Measurements from ENCODE around the gene KRTAP19-3. TPM values are rescaled to one million over a fixed set of nuclear protein-coding genes. Genes with fewer than 3 reads are reported as not detected.

The KRTAP19-3 gene
- not detected in 2 replicates for total RNA-seq (ENCODE audit: low replicate concordance)

DNA sequence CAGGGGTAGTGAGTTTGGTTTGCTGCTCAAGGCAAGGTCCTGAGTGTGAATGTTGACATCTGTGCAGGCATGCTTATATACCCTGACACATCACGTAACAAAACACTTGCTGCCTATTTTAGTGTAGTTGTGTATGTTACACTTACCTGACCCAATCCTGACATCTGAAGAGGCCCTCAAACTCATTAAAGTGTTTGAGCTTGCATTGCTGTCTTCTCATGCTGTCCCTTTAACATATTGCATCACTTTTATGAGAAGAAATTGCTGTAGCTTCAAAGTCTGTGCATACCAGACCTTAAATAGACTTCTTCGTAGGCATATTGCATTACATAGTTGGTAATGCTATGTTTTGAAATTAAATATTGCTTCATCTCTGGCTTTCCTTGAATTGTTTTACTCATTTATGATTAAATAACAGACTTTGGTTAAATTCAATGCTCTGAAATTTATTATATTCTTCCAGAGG lies at the start of gene KRTAP19-3:
TSS of gene KRTAP19-3 (minus strand) at position 51 of the 466 bp plus-strand sequence. CDS start 56 bp downstream, outside the sequence.
- no peaks in the 10 kb centered on the region for H3K27me3 Mint-ChIP-seq (ENCODE audit: insufficient read depth, low read depth)
- no peak for TF ChIP-seq EZH2 (IDR thresholded peaks at IDR 0.05)
- no peak for TF ChIP-seq CTCF (IDR thresholded peaks at IDR 0.05)
- no peak for TF ChIP-seq EZH2phosphoT487 (IDR thresholded peaks at IDR 0.05)
- no peak within 1 kb of the TSS for H3K27ac Mint-ChIP-seq
- H3K4me2 ChIP-seq: no peak within 1 kb of the TSS
- no peak for DNase-seq (ENCODE audit: low spot score)
- H3K4me3 Mint-ChIP-seq: no peak within 1 kb of the TSS
- H3K36me3 Mint-ChIP-seq: peaks cover 2% of the 10 kb centered on the region
- peaks cover 5% of the 10 kb centered on the region for H3K9me3 Mint-ChIP-seq
- no peaks in the 10 kb centered on the region for H3K36me3 ChIP-seq
- H3K27ac ChIP-seq: no peak within 1 kb of the TSS
- H3K27me3 ChIP-seq: no peaks in the 10 kb centered on the region
- H3K4me3 ChIP-seq: no peak within 1 kb of the TSS
- H3K9ac ChIP-seq: no peak within 1 kb of the TSS
- H4K20me1 ChIP-seq (ENCODE audit: low read depth): no peaks in the 10 kb centered on the region
- H3K9me3 ChIP-seq (ENCODE audit: low read depth): no peaks in the 10 kb centered on the region
- H2AFZ ChIP-seq (replicated peaks): no peak within 1 kb of the TSS
- peaks cover 2% of the 10 kb centered on the region for H3K4me1 Mint-ChIP-seq
- H3F3A ChIP-seq (ENCODE audit: low read depth): no peaks in the 10 kb centered on the region
- no peaks in the 10 kb centered on the region for H3K79me2 ChIP-seq (ENCODE audit: low read depth)
- no peaks in the 10 kb centered on the region for H3K4me1 ChIP-seq

GRCh38 chr21:30518876-30519275 lies 27.1 kb upstream of the KRTAP19-3 start:
- no peaks in the 10 kb centered on the region for H3K36me3 ChIP-seq
- H3K27ac ChIP-seq: no peak overlapping the region
- no peak overlapping the region for H3K9ac ChIP-seq
- Mint-ChIP-seq H3K4me3 (no peak overlapping the region), H3K9me3 (no peaks in the 10 kb centered on the region), H3K27ac (no peak overlapping the region), H3K4me1 (no peaks in the 10 kb centered on the region), H3K36me3 (no peaks in the 10 kb centered on the region), H3K27me3 (ENCODE audit: insufficient read depth, low read depth) (no peaks in the 10 kb centered on the region)
- H3K27me3 ChIP-seq: no peaks in the 10 kb centered on the region
- no peaks in the 10 kb centered on the region for H3K79me2 ChIP-seq (ENCODE audit: low read depth)
- H2AFZ ChIP-seq (replicated peaks): no peak overlapping the region
- H3K9me3 ChIP-seq (ENCODE audit: low read depth): peaks cover 4% of the 10 kb centered on the region
- no peak for DNase-seq (ENCODE audit: low spot score)
- no peaks in the 10 kb centered on the region for H3F3A ChIP-seq (ENCODE audit: low read depth)
- H3K4me2 ChIP-seq: no peak overlapping the region
- TF ChIP-seq EZH2phosphoT487 (IDR thresholded peaks at IDR 0.05): no peak
- TF ChIP-seq CTCF (IDR thresholded peaks at IDR 0.05): no peak
- TF ChIP-seq EZH2 (IDR thresholded peaks at IDR 0.05): no peak
- H4K20me1 ChIP-seq (ENCODE audit: low read depth): no peaks in the 10 kb centered on the region
- H3K4me3 ChIP-seq: no peak overlapping the region
- H3K4me1 ChIP-seq: no peaks in the 10 kb centered on the region

- H3K4me2 ChIP-seq: no peak overlapping the region
- Mint-ChIP-seq H3K36me3 (no peaks in the 10 kb centered on the region), H3K27me3 (ENCODE audit: insufficient read depth, low read depth) (no peaks in the 10 kb centered on the region), H3K4me1 (no peaks in the 10 kb centered on the region), H3K4me3 (no peak overlapping the region), H3K27ac (no peak overlapping the region), H3K9me3 (no peaks in the 10 kb centered on the region)
- no peak overlapping the region for H3K27ac ChIP-seq
- no peak overlapping the region for H3K9ac ChIP-seq
- H2AFZ ChIP-seq (replicated peaks): no peak overlapping the region
- no peak for DNase-seq (ENCODE audit: low spot score)
- H3F3A ChIP-seq (ENCODE audit: low read depth): no peaks in the 10 kb centered on the region
- TF ChIP-seq EZH2phosphoT487 (IDR thresholded peaks at IDR 0.05): no peak
- no peak for TF ChIP-seq CTCF (IDR thresholded peaks at IDR 0.05)
- TF ChIP-seq EZH2 (IDR thresholded peaks at IDR 0.05): no peak
- H3K4me1 ChIP-seq: no peaks in the 10 kb centered on the region
- H3K79me2 ChIP-seq (ENCODE audit: low read depth): no peaks in the 10 kb centered on the region
- H4K20me1 ChIP-seq (ENCODE audit: low read depth): no peaks in the 10 kb centered on the region
- no peak overlapping the region for H3K4me3 ChIP-seq
- no peaks in the 10 kb centered on the region for H3K27me3 ChIP-seq
- no peaks in the 10 kb centered on the region for H3K36me3 ChIP-seq
- H3K9me3 ChIP-seq (ENCODE audit: low read depth): peaks cover 4% of the 10 kb centered on the region
Observed at GRCh38 chr21:30515681-30516080, 23.9 kb upstream of the KRTAP19-3 start.

All from neural progenitor cell (in vitro differentiated cells).